ENCODE results near the gene EXOC3L4.
"Not testable (repeated sequence)": the region's sequence is repeated elsewhere in the genome, so short reads cannot be mapped to it uniquely, and the experiment has no call there.

Gene EXOC3L4

DNA sequence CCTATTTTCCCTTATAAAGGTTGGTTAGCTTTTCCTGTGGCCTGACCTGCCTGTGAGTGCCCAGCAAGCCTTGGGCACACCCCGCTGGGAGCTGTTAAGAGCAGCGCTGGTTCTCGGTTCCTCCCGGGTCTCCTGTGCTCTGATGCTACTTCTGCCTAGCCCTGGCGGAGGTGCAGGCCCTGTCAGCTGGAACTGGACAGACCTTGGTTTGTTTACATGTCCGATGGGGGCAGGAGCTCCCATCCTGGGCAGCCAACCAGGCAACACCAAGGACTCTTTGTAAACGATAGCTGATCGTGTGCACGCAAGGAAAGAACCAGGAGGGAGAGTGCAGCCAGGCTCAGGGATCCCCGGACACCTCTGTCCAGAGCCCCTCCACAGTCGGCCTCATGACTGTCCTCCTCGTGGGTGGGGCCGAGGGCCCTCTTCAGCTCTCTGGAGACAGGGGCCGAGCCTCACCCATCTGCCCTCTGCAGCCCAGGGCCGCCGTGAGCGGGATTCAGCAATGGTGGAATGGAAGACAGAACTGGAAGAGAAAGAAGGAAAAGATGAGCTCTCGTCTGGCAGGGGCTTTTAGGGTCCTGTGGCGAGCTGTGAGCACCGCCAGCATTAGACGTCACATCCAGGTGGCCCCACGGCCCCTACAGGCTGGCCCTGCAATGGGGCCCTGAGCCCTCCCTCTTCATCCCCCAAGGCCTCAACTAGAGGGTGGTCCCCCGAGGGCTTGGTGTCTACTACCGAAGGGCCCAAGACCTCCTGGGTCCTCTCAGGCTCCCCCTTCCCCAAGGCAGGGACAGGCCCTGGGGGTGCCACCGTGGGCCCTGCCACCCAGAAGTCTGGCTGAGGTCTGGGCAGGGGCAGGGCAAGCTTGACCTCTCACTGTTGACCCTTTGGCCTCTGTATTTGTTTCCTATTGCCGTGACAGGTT lies 41.1 kb downstream of the EXOC3L4 start:
- DNase-seq = no peak

DNA sequence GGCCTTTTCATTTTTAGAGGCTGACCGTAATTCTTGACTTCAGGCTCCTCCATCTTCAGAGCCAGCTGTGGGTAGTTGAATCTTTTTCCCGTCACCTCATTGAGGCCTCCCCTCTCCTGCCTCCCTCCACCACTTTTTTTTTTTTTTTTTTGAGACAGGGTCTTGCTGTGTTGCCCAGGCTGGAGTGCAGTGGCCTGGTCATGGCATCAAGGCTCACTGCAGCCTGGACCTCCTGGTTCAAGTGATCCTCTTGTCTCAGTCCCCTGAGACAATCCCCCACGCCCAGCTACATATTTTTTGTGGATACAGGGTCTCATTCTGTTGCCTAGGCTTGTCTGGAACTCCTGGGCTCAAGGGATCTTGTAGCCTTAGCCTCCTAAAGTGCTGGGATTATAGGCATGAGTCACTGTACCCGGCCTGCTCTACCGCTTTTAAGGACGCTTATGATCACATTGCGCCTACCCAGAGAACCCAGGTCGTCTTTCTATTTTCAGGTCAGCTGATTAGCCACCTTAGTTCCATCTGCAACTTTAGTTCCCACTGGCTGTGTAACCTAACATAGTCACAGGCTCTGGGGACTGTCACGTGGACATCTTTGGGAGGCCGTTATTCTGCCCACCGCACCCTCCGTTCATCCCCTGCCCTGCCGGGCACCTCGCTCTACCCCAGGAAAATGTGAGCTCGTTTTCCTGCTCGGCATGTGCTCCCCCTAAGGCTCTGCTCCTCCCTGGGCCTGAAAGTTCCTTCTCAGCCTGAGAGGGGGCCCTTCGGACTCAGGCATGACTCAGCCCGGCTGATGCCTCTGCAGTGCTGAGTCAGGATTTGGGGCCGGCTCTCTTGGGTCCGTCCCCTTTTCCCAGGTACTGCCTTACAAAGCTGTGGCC lies 42.1 kb downstream of the EXOC3L4 start:
- no peak for DNase-seq

DNA sequence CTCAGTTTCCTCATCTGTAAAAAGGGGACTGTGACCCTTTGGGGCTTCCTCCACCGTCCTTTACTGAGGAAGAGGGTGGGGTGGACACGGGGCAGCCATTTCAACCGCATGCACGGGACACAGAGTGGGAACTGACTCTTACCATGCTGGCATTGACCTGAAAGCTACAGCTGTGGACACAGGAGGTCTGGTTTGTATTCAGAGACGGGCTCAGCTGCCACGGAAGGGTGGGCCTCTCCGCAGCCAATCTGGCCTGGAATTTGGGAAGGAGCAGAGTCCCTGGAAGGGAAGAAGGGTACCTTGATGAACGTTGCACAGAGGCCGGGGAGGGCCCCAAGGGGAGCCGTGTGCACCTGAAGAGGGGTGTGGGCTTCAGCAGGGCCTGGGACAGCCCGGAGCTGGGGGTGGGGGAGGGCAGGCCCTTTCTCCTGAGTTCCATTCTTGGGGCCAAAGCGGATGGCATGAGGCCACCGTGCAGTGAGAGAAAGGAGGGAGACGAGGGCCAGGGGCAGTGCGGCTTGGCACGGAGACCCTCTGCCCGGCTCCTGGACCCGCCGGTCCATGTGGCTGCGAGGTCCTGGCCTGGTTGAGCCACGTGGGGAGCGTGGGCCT lies 43.3 kb downstream of the EXOC3L4 start:
- DNase-seq = no peak

GRCh38 chr14:103138301-103139131 lies 44.0 kb downstream of the EXOC3L4 start:
- no peak for DNase-seq

DNA sequence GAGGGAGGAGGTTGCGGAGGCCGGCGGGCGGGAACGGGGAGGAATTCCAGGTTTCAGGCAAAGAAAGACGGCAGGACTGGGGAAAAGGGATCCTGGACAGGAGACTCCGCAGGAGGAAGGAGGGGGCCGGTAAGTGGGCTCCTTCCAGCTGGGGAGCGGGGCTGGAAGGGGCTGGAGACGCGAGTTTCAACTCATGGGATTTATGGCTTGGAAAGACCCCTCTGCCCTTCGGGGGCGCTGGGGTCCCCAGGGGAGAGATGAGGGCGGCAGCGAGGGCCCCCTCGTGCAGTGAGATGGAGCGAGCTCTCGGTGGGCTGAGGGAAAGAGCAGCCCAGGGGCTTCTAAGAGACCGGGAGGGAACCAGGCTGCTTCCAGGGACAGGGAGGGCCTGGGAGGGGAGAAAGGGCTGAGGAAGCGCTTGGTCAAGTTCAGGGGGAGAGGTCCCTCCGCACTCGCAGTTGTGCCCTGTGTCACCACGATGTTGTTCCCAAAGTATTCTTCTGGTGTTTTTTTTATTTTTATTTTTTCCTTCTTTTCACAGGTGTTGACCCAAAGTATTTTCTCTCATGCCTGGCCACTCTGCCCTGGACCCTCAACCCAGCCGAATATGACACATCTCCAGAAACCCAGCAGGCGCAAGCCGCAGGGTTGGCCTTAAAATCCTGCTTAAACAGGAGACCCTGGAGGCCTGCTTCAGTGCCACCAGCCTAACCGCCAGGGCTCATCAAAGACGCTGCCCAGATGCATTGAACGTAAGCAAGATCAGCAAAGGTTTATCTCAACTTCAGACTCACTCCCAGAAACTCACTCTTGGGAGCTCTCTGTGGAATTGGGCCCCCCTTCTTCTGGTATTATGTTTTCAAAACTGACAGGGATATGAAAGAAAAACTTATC lies 44.9 kb downstream of the EXOC3L4 start:
- DNase-seq = no peak

GRCh38 chr14:103140316-103141109 lies 46.0 kb downstream of the EXOC3L4 start:
- DNase-seq = no peak

- peak in 1 of 5 experiments; percentile 41 for DNase-seq
These were observed 46.7 kb downstream of the EXOC3L4 start for GRCh38 chr14:103141117-103141796.

DNA sequence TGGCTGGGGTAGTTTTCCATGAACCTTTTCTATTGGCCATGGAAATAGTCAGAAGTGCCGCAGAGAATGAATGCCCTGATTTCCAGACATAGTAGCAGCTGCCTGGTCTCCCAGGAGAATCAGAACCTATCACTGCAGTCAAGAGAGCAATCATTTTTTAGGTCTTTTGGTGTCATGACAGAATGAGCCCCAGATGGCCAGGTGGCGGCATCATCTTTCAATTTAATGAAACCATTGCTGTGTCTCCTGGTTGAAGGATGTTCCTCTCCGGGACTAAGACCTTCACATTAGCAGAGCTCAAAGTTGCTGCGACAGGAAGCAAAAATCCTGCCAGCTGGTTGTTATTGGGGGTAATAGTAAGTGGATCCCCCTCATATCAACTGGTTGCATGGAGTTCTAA lies 47.5 kb downstream of the EXOC3L4 start:
- no peak for DNase-seq

GRCh38 chr14:103142721-103143302 lies 48.3 kb downstream of the EXOC3L4 start:
- DNase-seq = no peak

- DNase-seq = no peak
These were observed 49.0 kb downstream of the EXOC3L4 start for GRCh38 chr14:103143506-103143905.

GRCh38 chr14:103144085-103144484 lies 49.6 kb downstream of the EXOC3L4 start:
- no peak for DNase-seq

DNA sequence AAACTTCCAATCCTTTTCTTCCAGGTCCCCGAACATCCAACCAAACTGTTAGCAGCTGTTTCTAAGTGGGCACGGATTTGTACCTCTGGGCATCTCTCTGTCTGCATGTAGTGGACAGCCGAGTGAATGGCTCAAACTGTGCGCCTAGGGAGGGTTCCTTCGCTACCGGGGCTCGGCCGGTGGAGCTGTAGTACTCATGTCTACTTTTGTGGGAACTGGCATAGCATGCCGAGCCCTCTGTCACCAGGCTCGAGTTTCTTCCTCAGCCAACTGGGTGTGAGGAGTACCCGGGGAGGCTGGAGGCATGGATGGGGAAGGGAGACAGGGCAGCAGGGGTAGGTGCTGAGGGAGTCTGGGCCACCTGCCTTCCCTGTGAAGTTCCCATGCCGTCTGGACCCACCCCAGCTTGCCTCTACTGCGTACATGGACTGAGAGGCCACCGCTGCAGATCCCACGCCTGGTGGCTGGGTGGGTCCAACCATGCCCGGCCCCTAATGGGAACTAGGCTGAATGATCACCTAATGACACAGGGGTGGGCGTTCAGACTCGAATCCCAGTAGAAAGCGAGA lies 51.7 kb downstream of the EXOC3L4 start:
- DNase-seq = no peak

GRCh38 chr14:103149351-103150237 lies 55.1 kb downstream of the EXOC3L4 start:
- DNase-seq = no peak

DNA sequence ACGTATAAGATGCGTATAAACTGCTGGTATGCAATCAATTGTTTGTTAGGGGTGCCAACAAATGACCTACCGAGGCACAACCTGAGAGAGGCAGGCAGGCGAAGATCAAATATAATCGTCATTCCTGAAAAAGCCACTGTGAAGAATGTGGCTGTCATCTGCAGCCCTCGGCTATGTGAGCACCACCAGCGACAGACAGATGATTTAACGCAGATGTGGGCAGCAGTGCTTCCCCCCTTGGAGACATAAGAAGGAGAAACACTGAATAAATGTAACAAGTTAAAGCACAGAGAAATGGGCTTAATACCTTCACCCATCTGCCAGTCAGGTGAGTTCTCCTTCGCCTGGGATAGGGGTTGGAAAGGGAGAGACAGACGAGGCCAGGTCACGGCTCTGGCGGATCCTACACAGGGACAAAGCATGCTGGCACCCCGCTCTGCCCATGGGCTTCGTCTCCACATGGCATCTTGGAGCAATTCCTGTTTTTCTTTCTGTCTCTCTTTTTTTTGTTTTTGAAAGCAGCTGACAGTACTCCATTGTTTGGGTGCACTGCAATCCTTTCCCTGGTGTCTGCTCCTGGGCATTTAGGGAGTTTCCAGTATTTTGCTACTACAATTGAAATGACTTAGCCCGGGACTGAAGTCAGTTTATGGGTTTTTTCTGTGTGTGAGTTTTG lies 56.9 kb downstream of the EXOC3L4 start:
- no peak for DNase-seq

GRCh38 chr14:103155010-103155409 lies 60.5 kb downstream of the EXOC3L4 start:
- DNase-seq = no peak

DNA sequence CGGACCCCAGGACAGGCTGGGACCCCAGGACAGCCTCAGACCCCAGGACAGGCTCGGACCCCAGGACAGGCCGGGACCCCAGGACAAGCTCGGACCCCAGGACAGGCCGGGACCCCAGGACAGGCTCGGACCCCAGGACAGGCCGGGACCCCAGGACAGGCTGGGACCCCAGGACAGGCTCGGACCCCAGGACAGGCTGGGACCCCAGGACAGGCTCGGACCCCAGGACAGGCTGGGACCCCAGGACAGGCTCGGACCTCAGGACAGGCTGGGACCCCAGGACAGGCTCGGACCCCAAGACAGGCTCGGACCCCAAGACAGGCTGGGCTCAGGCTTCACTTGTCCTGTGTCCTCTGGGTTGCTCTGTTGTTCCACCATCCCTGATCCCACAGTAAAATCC lies 60.9 kb downstream of the EXOC3L4 start:
- not testable (repeated sequence) for DNase-seq

GRCh38 chr14:103155826-103156394 lies 61.4 kb downstream of the EXOC3L4 start:
- DNase-seq = no peak
